ENCODE results near the gene GFAP.
A peak's percentile ranks its signal among the peaks of the same experiment; 100 is the strongest.
"Not testable (repeated sequence)": the region's sequence is repeated elsewhere in the genome, so short reads cannot be mapped to it uniquely, and the experiment has no call there.

GFAP gene

DNA sequence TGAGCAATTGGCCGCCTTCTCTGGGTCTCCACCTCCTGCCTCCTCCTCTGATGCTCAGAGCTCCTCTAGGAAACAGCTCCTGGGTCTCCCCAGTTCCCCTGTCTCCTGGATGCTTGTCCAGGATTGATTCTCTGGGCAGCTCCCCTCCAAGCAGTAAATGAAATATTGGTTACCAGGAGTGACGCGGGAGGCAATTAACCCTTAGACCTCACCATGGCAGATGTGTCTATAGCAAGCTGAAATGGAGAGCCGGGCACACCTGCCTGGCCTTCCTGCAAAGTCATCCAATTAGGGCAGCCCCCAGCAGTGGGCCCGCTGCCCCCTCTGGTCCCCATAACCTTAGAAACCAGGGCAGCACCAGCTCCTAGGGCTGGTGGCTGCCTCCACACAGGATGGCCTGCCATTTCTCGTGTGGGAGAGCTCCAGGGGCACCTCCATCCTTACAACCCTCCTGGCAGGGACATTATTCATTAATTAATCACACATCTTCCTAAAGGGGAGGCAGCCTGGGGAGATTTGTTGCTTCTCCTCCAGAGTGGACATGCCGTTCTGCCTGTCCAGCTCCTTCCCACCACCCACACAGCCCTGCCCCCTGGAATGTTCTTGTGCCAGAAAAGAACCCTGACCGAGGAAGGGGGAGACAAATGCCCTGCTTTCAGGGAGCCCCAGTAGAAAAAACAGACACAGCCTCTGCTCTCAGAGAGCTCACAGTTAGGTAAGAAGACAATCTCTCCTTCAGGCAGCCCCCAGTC, 40.5 kb upstream of the GFAP start:
- TF ChIP-seq, protein P1, sequence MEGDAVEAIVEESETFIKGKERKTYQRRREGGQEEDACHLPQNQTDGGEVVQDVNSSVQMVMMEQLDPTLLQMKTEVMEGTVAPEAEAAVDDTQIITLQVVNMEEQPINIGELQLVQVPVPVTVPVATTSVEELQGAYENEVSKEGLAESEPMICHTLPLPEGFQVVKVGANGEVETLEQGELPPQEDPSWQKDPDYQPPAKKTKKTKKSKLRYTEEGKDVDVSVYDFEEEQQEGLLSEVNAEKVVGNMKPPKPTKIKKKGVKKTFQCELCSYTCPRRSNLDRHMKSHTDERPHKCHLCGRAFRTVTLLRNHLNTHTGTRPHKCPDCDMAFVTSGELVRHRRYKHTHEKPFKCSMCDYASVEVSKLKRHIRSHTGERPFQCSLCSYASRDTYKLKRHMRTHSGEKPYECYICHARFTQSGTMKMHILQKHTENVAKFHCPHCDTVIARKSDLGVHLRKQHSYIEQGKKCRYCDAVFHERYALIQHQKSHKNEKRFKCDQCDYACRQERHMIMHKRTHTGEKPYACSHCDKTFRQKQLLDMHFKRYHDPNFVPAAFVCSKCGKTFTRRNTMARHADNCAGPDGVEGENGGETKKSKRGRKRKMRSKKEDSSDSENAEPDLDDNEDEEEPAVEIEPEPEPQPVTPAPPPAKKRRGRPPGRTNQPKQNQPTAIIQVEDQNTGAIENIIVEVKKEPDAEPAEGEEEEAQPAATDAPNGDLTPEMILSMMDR (IDR thresholded peaks at IDR 0.05; ENCODE audit: low read depth, low read length), result no peak
- H3K4me3 ChIP-seq (ENCODE audit: low read depth, low read length), result no peak overlapping the region

DNA sequence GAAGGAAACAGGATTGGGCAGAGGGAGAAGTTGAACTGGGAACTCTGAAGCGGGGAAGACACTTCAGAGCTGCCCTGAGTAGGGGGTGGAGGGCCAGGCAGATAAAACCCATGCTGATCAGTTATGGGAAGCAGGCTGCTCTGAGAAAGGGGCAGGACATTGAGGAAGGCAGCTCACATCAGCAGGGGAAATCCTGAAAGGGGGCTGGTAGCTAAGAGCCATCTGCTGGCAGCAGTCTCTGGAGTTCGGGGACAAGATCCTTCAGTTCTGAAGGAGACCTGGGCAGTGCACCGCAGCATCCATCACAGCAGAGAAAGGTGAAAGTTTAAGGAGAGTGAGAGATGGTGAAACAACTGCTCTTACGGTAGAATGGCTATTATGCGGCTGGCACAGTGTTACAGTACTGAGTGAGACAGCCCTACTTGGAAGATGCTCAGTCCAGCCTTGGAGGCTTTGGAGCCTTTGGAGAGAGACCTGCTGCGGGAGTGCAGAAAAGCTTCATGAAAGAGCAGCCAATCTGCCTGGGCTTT, 37.7 kb upstream of the GFAP start:
- H3K27ac ChIP-seq, result peak overlapping the region; percentile 31
- no peaks in the 10 kb centered on the region for H3K9me3 ChIP-seq (ENCODE audit: severe bottlenecking)
- DNase-seq, result peak; percentile 62
- H3K36me3 ChIP-seq, result no peaks in the 10 kb centered on the region
- H3K4me3 ChIP-seq (ENCODE audit: low read depth, low read length), result no peak overlapping the region
- TF ChIP-seq, protein P1 (IDR thresholded peaks at IDR 0.05; ENCODE audit: low read depth, low read length), result peak; percentile 54
- no peaks in the 10 kb centered on the region for H3K27me3 ChIP-seq (ENCODE audit: insufficient read depth, low read depth, severe bottlenecking)

More for the DNA sequence above, 40.5 kb upstream of the GFAP start:
- no peak for DNase-seq
- Histone ChIP-seq H3K36me3 (peaks cover 10% of the 10 kb centered on the region), H3K9me3 (ENCODE audit: severe bottlenecking) (no peaks in the 10 kb centered on the region), H3K27ac (no peak overlapping the region), H3K27me3 (ENCODE audit: insufficient read depth, low read depth, severe bottlenecking) (no peaks in the 10 kb centered on the region)

DNA sequence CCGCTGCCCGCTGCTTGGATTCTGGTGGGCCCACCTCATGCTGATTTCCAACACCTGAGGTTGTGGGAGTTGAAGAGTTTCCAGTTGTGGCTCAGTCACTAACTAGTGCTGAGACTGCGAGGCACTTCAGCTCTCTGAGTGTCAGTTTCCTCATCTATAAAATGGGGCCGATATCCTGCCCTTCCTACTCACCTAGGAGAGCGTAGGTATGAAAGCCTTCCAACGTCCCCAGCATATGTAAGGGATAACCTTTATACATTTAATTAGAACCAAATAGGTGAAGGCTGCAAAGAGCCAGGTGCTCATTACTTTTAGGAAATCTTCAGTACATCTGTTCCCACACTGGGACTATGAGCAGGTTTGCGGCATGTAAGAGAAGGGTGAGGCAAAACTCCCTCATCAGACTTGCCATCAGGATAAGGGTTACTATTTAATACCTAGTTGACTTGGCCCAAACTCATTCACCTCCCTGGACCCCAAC, 33.1 kb upstream of the GFAP start:
- peak overlapping the region; percentile 88 for H3K4me3 ChIP-seq (ENCODE audit: low read depth, low read length)
- no peaks in the 10 kb centered on the region for H3K27me3 ChIP-seq (ENCODE audit: insufficient read depth, low read depth, severe bottlenecking)
- DNase-seq, result no peak
- peaks cover 33% of the 10 kb centered on the region for H3K36me3 ChIP-seq
- no peak overlapping the region for H3K27ac ChIP-seq
- TF ChIP-seq, protein P1 (IDR thresholded peaks at IDR 0.05; ENCODE audit: low read depth, low read length), result no peak
- no peaks in the 10 kb centered on the region for H3K9me3 ChIP-seq (ENCODE audit: severe bottlenecking)

DNA sequence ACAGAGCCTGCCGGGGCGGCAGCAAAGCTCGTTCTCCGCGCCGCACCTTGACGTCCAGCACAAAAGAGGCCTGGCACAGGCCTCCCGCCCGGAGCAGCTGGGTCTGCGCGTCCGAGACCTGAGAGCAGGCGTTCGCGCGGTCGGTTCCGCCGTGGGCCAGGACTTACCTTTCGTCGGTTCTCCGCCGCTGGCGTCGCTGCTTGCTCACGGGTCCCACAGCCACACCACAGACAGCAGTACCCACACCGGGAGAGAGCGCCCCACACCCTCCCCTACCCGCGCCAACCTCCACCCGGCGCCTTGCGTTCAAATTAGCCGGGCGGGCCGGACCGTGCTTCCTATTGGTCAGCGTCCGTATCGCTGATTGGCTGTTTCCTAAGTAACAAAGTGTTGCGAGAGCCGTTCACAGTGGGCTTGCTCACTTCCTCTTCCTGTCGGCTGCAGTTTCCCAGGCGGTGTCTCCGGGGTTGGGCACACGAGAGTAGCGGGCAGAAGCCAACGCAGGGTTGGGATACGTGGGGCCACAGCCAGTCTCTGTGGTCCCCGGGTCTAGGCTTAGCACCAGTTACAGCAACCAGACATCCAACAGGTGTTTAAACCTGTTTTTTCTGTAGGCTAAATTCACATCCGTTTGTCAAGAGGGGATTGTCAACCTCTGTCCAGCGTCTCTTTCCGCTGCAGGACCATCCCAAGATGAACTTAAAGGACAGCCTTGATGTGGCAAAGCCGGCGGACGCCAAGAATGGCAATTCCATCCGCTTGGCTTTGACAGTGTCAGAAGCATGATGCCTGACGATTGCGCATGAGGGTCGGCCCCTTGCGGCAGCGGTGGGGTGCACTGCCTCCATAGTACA, 32.4 kb upstream of the GFAP start, which contains the start of gene KIF18B:
Gene KIF18B (minus strand): TSS at position 313 of the 854 bp plus-strand sequence. CDS start 11,429 bp downstream, outside the sequence.
- Histone ChIP-seq H3K27me3 (ENCODE audit: insufficient read depth, low read depth, severe bottlenecking) (no peaks in the 10 kb centered on the region), H3K4me3 (ENCODE audit: low read depth, low read length) (peak within 1 kb of the TSS; percentile 88), H3K36me3 (peaks cover 38% of the 10 kb centered on the region), H3K9me3 (ENCODE audit: severe bottlenecking) (no peaks in the 10 kb centered on the region), H3K27ac (peak within 1 kb of the TSS; percentile 98)
- TF ChIP-seq, protein P1 (IDR thresholded peaks at IDR 0.05; ENCODE audit: low read depth, low read length), result peak; percentile 33; the same call in 1 of the 2 replicates
- peak; percentile 98 for DNase-seq

DNA sequence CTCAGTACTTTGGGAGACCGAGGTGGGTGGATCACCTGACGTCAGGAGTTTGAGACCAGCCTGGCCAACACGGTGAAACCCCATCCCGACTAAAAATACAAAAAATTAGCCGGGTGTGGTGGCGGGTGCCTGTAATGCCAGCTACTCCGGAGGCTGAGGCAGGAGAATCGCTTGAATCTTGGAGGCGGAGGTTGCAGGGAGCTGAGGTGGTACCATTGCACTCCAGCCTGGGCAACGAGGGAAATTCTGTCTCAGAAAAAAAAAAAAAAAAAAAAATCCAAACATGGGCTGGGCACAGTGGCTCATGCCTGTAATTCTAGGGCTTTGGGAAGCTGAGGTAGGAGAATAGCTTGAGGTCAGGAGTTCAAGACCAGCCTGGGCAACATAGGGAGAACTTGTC, 30.4 kb upstream of the GFAP start:
- H3K36me3 ChIP-seq, result peaks cover 55% of the 10 kb centered on the region
- not testable (repeated sequence) for DNase-seq; H3K27ac ChIP-seq; H3K9me3 ChIP-seq (ENCODE audit: severe bottlenecking); H3K4me3 ChIP-seq (ENCODE audit: low read depth, low read length); H3K27me3 ChIP-seq (ENCODE audit: insufficient read depth, low read depth, severe bottlenecking)

DNA sequence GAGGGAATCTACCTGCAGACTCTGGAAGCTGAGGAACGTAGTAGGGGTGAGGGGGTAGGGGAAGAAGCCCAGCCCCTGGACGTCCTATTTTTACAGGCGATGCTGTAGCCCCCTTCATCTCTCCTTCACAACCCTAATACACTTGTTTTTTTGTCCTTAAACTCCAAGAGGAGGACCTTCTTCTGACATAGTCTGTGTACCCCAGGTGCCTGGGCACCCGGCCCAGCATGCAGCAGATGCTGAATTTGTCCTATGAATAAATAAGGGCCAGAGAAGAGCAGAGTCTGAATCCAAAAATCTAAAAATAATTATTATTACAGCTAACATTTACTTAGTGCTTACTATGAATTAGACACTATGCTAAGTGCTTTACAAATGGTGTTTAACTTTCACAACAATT, 27.2 kb upstream of the GFAP start:
- Histone ChIP-seq H3K36me3 (peaks cover 85% of the 10 kb centered on the region), H3K9me3 (ENCODE audit: severe bottlenecking) (no peaks in the 10 kb centered on the region), H3K4me3 (ENCODE audit: low read depth, low read length) (no peak overlapping the region), H3K27ac (no peak overlapping the region), H3K27me3 (ENCODE audit: insufficient read depth, low read depth, severe bottlenecking) (no peaks in the 10 kb centered on the region)
- TF ChIP-seq, protein P1 (IDR thresholded peaks at IDR 0.05; ENCODE audit: low read depth, low read length), result no peak
- no peak for DNase-seq

Data from WERI-Rb-1 (cell line).